Stimulated activated CD4-positive, alpha-beta T cell treated with anti-CD3 and anti-CD28 coated beads, Interleukin-12 subunit alpha, Interleukin-12 subunit beta, amount 100 ng/mL, for 4 hours (primary cell): ENCODE results near the gene TMPRSS11D.

Source experiments
- DNase-seq: peaks from one replicate; pipeline ENCODE4 v3.0.0-alpha.2; 2020

Gene TMPRSS11D

GRCh38 chr4:67883902-67884301, at the start of gene TMPRSS11D:
Gene TMPRSS11D (minus strand): TSS chr4:67884002. CDS start chr4:67883933, 69 bp downstream.
- no peak for DNase-seq

- no peak for DNase-seq
Measured at GRCh38 chr4:67933038-67933437, 49.2 kb upstream of the TMPRSS11D start.

- DNase-seq = no peak
Measured at GRCh38 chr4:67931256-67931655, 47.5 kb upstream of the TMPRSS11D start.

GRCh38 chr4:67929426-67929825, 45.6 kb upstream of the TMPRSS11D start:
- DNase-seq = no peak

GRCh38 chr4:67928546-67928945, 44.7 kb upstream of the TMPRSS11D start:
- no peak for DNase-seq

GRCh38 chr4:67927251-67927650, 43.4 kb upstream of the TMPRSS11D start:
- DNase-seq = no peak

- DNase-seq = no peak
Measured at GRCh38 chr4:67926485-67926884, 42.7 kb upstream of the TMPRSS11D start.

GRCh38 chr4:67922697-67923096, 38.9 kb upstream of the TMPRSS11D start:
- no peak for DNase-seq

- DNase-seq = no peak
Measured at GRCh38 chr4:67918428-67918827, 34.6 kb upstream of the TMPRSS11D start.

- DNase-seq = no peak
Measured at GRCh38 chr4:67915400-67915966, 31.7 kb upstream of the TMPRSS11D start.

- no peak for DNase-seq
Measured at GRCh38 chr4:67912080-67912479, 28.3 kb upstream of the TMPRSS11D start.

- no peak for DNase-seq
Measured at GRCh38 chr4:67911638-67912037, 27.8 kb upstream of the TMPRSS11D start.

GRCh38 chr4:67911141-67911540, 27.3 kb upstream of the TMPRSS11D start:
- no peak for DNase-seq

GRCh38 chr4:67910585-67910905, 26.7 kb upstream of the TMPRSS11D start:
- no peak for DNase-seq

GRCh38 chr4:67909905-67910584, 26.2 kb upstream of the TMPRSS11D start:
- no peak for DNase-seq

- DNase-seq = no peak
Measured at GRCh38 chr4:67907650-67908049, 23.8 kb upstream of the TMPRSS11D start.

- DNase-seq = no peak
Measured at GRCh38 chr4:67899096-67899495, 15.3 kb upstream of the TMPRSS11D start.

GRCh38 chr4:67897686-67898085, 13.9 kb upstream of the TMPRSS11D start:
- DNase-seq = no peak

- DNase-seq = no peak
Measured at GRCh38 chr4:67896421-67897065, 12.7 kb upstream of the TMPRSS11D start.

- DNase-seq = no peak
Measured at GRCh38 chr4:67894659-67895058, 10.9 kb upstream of the TMPRSS11D start.

- DNase-seq = no peak
Measured at GRCh38 chr4:67892905-67893304, 9.1 kb upstream of the TMPRSS11D start.

GRCh38 chr4:67892253-67892652, 8.5 kb upstream of the TMPRSS11D start:
- no peak for DNase-seq

- no peak for DNase-seq
Measured at GRCh38 chr4:67891645-67892044, 7.8 kb upstream of the TMPRSS11D start.

- no peak for DNase-seq
Measured at GRCh38 chr4:67886281-67886680, 2.5 kb upstream of the TMPRSS11D start.

- no peak for DNase-seq
Measured at GRCh38 chr4:67885762-67886161, 2.0 kb upstream of the TMPRSS11D start.
